GDM1 (cell line): Measurements from ENCODE around the gene SLC6A12.

Experiments
- DNase-seq: peaks from one replicate; lab custom pipeline; 2025; lab: John Stamatoyannopoulos, UW

SLC6A12 gene

GRCh38 chr12:177980-178828 is 35.8 kb downstream of the SLC6A12 start:
- DNase-seq: no peak

GRCh38 chr12:177336-177979 is 36.5 kb downstream of the SLC6A12 start:
- no peak for DNase-seq

- DNase-seq: no peak
Observed at GRCh38 chr12:176321-177181, 37.4 kb downstream of the SLC6A12 start.

GRCh38 chr12:175759-176158 is 38.2 kb downstream of the SLC6A12 start:
- DNase-seq: no peak

GRCh38 chr12:175250-175649 is 38.7 kb downstream of the SLC6A12 start:
- DNase-seq: no peak

- DNase-seq: no peak
Observed at GRCh38 chr12:174596-174995, 39.4 kb downstream of the SLC6A12 start.

GRCh38 chr12:174124-174523 is 39.8 kb downstream of the SLC6A12 start:
- no peak for DNase-seq

GRCh38 chr12:172732-173161 is 41.2 kb downstream of the SLC6A12 start:
- DNase-seq: peak; percentile 36

GRCh38 chr12:171743-172676 is 41.9 kb downstream of the SLC6A12 start:
- DNase-seq: no peak

- no peak for DNase-seq
Observed at GRCh38 chr12:171276-171675, 42.7 kb downstream of the SLC6A12 start.

GRCh38 chr12:170371-171225 is 43.4 kb downstream of the SLC6A12 start:
- no peak for DNase-seq

- no peak for DNase-seq
Observed at GRCh38 chr12:169528-170370, 44.2 kb downstream of the SLC6A12 start.

- peak; percentile 57 for DNase-seq
Observed at GRCh38 chr12:168763-169525, 45.0 kb downstream of the SLC6A12 start.

GRCh38 chr12:167959-168600 is 45.9 kb downstream of the SLC6A12 start:
- no peak for DNase-seq

GRCh38 chr12:166425-167075 is 47.4 kb downstream of the SLC6A12 start:
- DNase-seq: no peak

GRCh38 chr12:165862-166368 is 48.0 kb downstream of the SLC6A12 start:
- DNase-seq: no peak

- DNase-seq: no peak
Observed at GRCh38 chr12:164207-164606, 49.8 kb downstream of the SLC6A12 start.
